WERI-Rb-1 (cell line): ENCODE measurements around the gene DDX60.

Experiments
- DNase-seq: peaks from one replicate; pipeline ENCODE4 v3.0.0-alpha.2; 2020
- H3K27ac ChIP-seq: fragments of 250-450 bp; sonication (Bioruptor Pico); 2 replicates; pipeline ENCODE4 v1.5.1; 2020; ENCODE audit warnings: mild to moderate bottlenecking, moderate library complexity
- H3K27me3 ChIP-seq: fragments of 250-450 bp; sonication (Bioruptor Pico); 2 replicates; pipeline ENCODE4 v1.5.1; 2021; ENCODE audit warnings: mild to moderate bottlenecking, low read depth, moderate library complexity; ENCODE audit not compliant: insufficient read depth, severe bottlenecking
- H3K36me3 ChIP-seq: fragments of 250-450 bp; sonication (Bioruptor Pico); 2 replicates; pipeline ENCODE4 v1.5.1; 2020; ENCODE audit warnings: mild to moderate bottlenecking, moderate library complexity
- H3K4me3 ChIP-seq: 2 replicates; pipeline ENCODE4 v1.5.1; 2011; ENCODE audit warnings: low read depth, mild to moderate bottlenecking, control low read depth, low read length
- H3K9me3 ChIP-seq: fragments of 250-450 bp; sonication (Bioruptor Pico); 2 replicates; pipeline ENCODE4 v1.5.1; 2021; ENCODE audit warnings: mild to moderate bottlenecking, moderate library complexity; ENCODE audit not compliant: severe bottlenecking
- CTCF ChIP-seq: IDR thresholded peaks from 2 replicates; pipeline ENCODE4 v1.5.1; 2011; ENCODE audit warnings: low read depth, mild to moderate bottlenecking, control low read depth, inconsistent platforms, low read length

Gene DDX60

GRCh38 chr4:168275836-168276235 is 42.7 kb downstream of the DDX60 start:
- DNase-seq: no peak
- no peak for TF ChIP-seq CTCF
- H3K36me3 ChIP-seq: no peaks in the 10 kb centered on the region
- no peak overlapping the region for H3K4me3 ChIP-seq
- no peaks in the 10 kb centered on the region for H3K27me3 ChIP-seq
- H3K27ac ChIP-seq: no peak overlapping the region
- H3K9me3 ChIP-seq: no peaks in the 10 kb centered on the region

DNA sequence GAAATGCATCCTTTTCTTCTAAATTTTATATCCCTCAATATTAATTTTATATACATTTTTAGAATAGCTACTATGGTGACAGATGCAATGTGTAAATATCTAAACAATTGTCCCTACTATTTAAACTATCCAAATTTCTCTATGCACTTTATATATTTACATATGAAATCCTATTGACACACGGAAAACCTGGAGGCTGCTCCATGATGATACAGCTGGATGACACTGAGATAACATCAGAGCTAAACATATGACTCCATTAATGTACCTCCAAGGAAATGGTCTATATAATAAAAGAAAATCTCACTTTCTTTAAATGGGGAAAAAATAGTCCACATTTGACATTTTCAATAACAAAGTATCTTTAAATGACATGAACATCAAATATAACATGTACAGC is 43.7 kb downstream of the DDX60 start:
- no peaks in the 10 kb centered on the region for H3K9me3 ChIP-seq
- no peak for DNase-seq
- H3K4me3 ChIP-seq: no peak overlapping the region
- H3K27ac ChIP-seq: no peak overlapping the region
- no peak for TF ChIP-seq CTCF
- H3K36me3 ChIP-seq: no peaks in the 10 kb centered on the region
- H3K27me3 ChIP-seq: no peaks in the 10 kb centered on the region

DNA sequence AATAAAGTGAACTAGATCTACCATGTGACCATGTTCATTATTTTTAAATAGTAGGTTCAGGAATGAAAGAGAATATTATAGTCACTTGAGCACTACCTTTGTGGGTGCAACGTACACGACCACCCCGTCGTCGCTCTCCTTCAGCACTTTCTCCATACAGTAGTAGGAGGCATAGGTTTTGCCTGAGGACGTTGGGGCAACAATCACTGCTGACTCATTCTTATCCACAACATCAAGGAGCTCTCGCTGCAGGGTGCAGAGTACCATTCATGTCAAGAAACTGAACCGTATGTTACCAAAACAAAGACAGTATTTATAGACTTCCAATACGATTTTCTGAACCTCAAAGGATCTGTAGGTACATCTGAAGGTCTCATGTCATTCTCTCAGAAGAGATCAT is 44.7 kb downstream of the DDX60 start:
- no peak for DNase-seq
- Histone ChIP-seq H3K36me3 (no peaks in the 10 kb centered on the region), H3K27me3 (no peaks in the 10 kb centered on the region), H3K4me3 (no peak overlapping the region), H3K27ac (no peak overlapping the region), H3K9me3 (no peaks in the 10 kb centered on the region)
- TF ChIP-seq CTCF: no peak

DNA sequence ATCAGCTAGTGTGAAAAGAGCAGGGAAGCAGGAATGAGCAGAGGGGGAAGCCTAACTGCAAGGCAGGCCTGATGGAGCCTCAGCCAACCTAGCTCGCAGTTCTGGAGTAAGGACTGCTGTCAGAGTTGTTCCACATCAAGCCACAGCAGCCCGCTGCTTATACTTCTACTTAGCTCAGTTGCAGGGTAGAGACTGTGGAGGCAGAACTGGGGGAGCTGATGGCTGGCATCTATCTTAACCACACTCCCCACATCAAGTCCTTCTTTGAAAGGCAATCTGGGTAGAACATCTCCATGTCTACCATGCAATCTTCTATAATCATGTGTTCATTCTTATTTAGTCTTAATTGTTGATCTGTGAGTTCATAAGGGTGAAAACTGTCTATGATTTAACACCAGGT is 46.1 kb downstream of the DDX60 start:
- DNase-seq: no peak
- Histone ChIP-seq H3K27me3 (no peaks in the 10 kb centered on the region), H3K4me3 (no peak overlapping the region), H3K27ac (no peak overlapping the region), H3K9me3 (no peaks in the 10 kb centered on the region), H3K36me3 (no peaks in the 10 kb centered on the region)
- no peak for TF ChIP-seq CTCF

DNA sequence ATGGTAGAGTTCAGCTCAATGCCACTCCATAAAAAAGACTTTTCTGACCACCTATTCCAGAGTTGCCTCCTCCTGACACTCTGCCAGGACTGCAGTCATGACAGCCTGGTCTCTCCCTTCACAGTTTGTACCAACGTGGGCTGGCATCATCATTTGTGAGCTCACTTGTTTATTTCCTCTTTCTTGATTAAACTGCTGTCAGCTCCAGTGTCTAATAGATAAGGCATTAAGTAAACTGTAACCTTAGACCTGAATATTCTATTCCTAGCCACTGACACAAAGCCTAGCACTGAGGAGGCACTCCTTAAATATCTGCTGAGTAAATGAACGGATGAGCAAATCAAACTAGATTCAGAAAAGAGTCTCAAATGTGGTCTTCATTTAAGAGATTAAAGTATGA is 48.7 kb downstream of the DDX60 start:
- Histone ChIP-seq H3K36me3 (no peaks in the 10 kb centered on the region), H3K9me3 (no peaks in the 10 kb centered on the region), H3K4me3 (no peak overlapping the region), H3K27me3 (no peaks in the 10 kb centered on the region), H3K27ac (no peak overlapping the region)
- no peak for DNase-seq
- no peak for TF ChIP-seq CTCF

GRCh38 chr4:168265327-168265726 is 53.2 kb downstream of the DDX60 start:
- Histone ChIP-seq H3K9me3 (no peaks in the 10 kb centered on the region), H3K27ac (no peak overlapping the region), H3K36me3 (no peaks in the 10 kb centered on the region), H3K27me3 (no peaks in the 10 kb centered on the region), H3K4me3 (no peak overlapping the region)
- TF ChIP-seq CTCF: no peak
- DNase-seq: no peak
